OCI-LY1 (cell line): Measurements from ENCODE around the gene IVNS1ABP.
"Not testable (repeated sequence)": the region's sequence is repeated elsewhere in the genome, so short reads cannot be mapped to it uniquely, and the experiment has no call there.

ENCODE experiments used
- H2AFZ ChIP-seq: fragments of 200-600 bp; sonication (generic), shearing (Covaris generic); 2 replicates; pipeline ENCODE4 v1.6.0; 2014; ENCODE audit warnings: antibody characterized with exemption, mild to moderate bottlenecking, low read length
- H3F3A ChIP-seq: fragments of 200-600 bp; sonication (generic), shearing (Covaris generic); 2 replicates; pipeline ENCODE4 v1.6.0; 2014; ENCODE audit warnings: mild to moderate bottlenecking, antibody characterized with exemption, low read length, moderate library complexity; ENCODE audit not compliant: insufficient read depth
- H3K27ac ChIP-seq: fragments of 200-600 bp; sonication (generic); 2 replicates; pipeline ENCODE4 v1.5.1; 2014; ENCODE audit warnings: low read length, mixed run types, mild to moderate bottlenecking, low read depth; ENCODE audit not compliant: poor library complexity, severe bottlenecking
- H3K27me3 ChIP-seq: fragments of 200-600 bp; sonication (generic); 2 replicates; pipeline ENCODE4 v1.6.0; 2014; ENCODE audit warnings: antibody characterized with exemption, mild to moderate bottlenecking, low read length, moderate library complexity; ENCODE audit not compliant: insufficient read depth
- H3K36me3 ChIP-seq: fragments of 200-600 bp; sonication (generic); 2 replicates; pipeline ENCODE4 v1.6.1; 2014; ENCODE audit warnings: mild to moderate bottlenecking, antibody characterized with exemption, low read length, moderate library complexity, mixed read lengths; ENCODE audit not compliant: insufficient read depth
- H3K4me1 ChIP-seq: fragments of 200-600 bp; sonication (generic); 2 replicates; pipeline ENCODE4 v1.5.1; 2014; ENCODE audit warnings: mild to moderate bottlenecking, low read length, moderate library complexity; ENCODE audit not compliant: insufficient read depth, severe bottlenecking
- H3K4me2 ChIP-seq: fragments of 200-600 bp; sonication (generic), shearing (Covaris generic); 2 replicates; pipeline ENCODE4 v1.6.1; 2014; ENCODE audit warnings: low read length
- H3K4me3 ChIP-seq: fragments of 200-600 bp; sonication (generic); 2 replicates; pipeline ENCODE4 v1.5.1; 2014; ENCODE audit warnings: low read length, low read depth, mild to moderate bottlenecking, mixed read lengths; ENCODE audit not compliant: poor library complexity, severe bottlenecking
- H3K79me2 ChIP-seq: fragments of 200-600 bp; shearing (Covaris generic); 2 replicates; pipeline ENCODE4 v1.6.1; 2016; ENCODE audit warnings: mixed run types, low read length, mixed read lengths; ENCODE audit not compliant: insufficient read depth
- H3K9ac ChIP-seq: fragments of 200-600 bp; sonication (generic), shearing (Covaris generic); 2 replicates; pipeline ENCODE4 v1.6.1; 2014; ENCODE audit warnings: mild to moderate bottlenecking, low read length, mixed read lengths
- H3K9me2 ChIP-seq: fragments of 200-600 bp; sonication (generic), shearing (Covaris generic); 2 replicates; pipeline ENCODE4 v1.6.1; 2014; ENCODE audit warnings: low read depth, mild to moderate bottlenecking, low read length, mixed read lengths
- H3K9me3 ChIP-seq: fragments of 200-600 bp; shearing (Covaris generic); 2 replicates; pipeline ENCODE4 v1.6.1; 2014; ENCODE audit warnings: low read length, mixed read lengths
- H4K20me1 ChIP-seq: fragments of 200-600 bp; sonication (generic), shearing (Covaris generic); 2 replicates; pipeline ENCODE4 v1.6.0; 2016; ENCODE audit warnings: mild to moderate bottlenecking, low read length; ENCODE audit not compliant: insufficient read depth
- EZH2 ChIP-seq: fragments of 200-600 bp; sonication (generic), shearing (Covaris generic); IDR thresholded peaks from 2 replicates; pipeline ENCODE4 v1.8.0; 2017; ENCODE audit warnings: borderline replicate concordance, mixed run types, mild to moderate bottlenecking, antibody characterized with exemption, low read length, moderate library complexity, mixed read lengths
- TF ChIP-seq, protein P1 (sequence below): fragments of 200-600 bp; sonication (generic), shearing (Covaris generic); IDR thresholded peaks from 2 replicates; pipeline ENCODE4 v1.5.1; 2017; ENCODE audit warnings: mild to moderate bottlenecking, antibody characterized with exemption, low read length, moderate library complexity, mixed read lengths

IVNS1ABP gene

DNA sequence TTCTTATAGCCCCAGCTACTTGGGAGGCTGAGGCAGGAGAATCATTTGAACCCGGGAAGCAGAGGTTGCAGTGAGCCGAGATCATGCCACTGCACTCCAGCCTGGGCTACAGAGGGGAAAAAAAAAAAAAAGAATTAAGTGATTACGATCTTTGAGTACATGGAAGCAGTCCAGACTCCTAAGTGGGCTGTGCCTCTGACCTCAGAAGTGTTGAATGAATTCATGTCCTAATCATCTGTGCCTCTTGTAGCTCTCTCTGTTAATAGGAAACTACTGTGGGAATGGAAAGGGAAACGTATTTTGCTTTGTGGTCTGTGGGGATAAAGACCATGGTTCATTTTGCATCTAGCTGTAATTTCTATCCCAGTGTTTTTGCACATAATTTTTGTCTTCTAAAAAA lies 8.4 kb upstream of the IVNS1ABP start:
- Histone ChIP-seq H3K4me1 (no peaks in the 10 kb centered on the region), H3K9me2 (no peaks in the 10 kb centered on the region), H3K36me3 (no peaks in the 10 kb centered on the region; the same call in 1 of the 2 replicates), H3K27ac (no peak overlapping the region), H3K9me3 (no peaks in the 10 kb centered on the region), H3K9ac (no peak overlapping the region), H3K79me2 (no peaks in the 10 kb centered on the region), H3K4me3 (no peak overlapping the region), H2AFZ (no peak overlapping the region), H3K27me3 (no peaks in the 10 kb centered on the region), H3K4me2 (no peak overlapping the region), H3F3A (no peaks in the 10 kb centered on the region), H4K20me1 (no peaks in the 10 kb centered on the region)
- TF ChIP-seq, protein P1, sequence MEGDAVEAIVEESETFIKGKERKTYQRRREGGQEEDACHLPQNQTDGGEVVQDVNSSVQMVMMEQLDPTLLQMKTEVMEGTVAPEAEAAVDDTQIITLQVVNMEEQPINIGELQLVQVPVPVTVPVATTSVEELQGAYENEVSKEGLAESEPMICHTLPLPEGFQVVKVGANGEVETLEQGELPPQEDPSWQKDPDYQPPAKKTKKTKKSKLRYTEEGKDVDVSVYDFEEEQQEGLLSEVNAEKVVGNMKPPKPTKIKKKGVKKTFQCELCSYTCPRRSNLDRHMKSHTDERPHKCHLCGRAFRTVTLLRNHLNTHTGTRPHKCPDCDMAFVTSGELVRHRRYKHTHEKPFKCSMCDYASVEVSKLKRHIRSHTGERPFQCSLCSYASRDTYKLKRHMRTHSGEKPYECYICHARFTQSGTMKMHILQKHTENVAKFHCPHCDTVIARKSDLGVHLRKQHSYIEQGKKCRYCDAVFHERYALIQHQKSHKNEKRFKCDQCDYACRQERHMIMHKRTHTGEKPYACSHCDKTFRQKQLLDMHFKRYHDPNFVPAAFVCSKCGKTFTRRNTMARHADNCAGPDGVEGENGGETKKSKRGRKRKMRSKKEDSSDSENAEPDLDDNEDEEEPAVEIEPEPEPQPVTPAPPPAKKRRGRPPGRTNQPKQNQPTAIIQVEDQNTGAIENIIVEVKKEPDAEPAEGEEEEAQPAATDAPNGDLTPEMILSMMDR, result no peak
- TF ChIP-seq EZH2, result no peak

DNA sequence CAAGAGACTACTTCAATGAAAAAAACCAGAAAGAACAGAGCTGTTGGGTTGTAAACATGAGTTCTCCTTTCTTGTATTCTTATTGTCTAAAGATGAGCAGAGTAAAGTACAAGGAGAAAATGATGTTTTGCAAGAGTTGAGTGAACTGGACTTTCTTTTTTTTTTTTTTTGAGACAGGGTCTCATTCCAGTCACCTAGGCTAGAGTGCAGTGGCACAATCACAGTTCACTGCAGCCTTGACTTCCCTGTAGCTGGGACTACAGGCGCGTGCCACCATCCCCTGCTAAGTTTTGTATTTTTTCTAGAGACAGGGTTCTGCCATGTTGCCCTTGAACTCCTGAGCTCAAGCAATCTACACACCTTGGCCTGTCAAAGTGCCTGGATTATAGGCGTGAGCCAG lies 7.1 kb upstream of the IVNS1ABP start:
- no peak for TF ChIP-seq EZH2
- TF ChIP-seq, protein P1, result no peak
- Histone ChIP-seq H4K20me1 (no peaks in the 10 kb centered on the region), H3K9me2 (no peaks in the 10 kb centered on the region), H3K27me3 (no peaks in the 10 kb centered on the region), H3K36me3 (no peaks in the 10 kb centered on the region; the same call in 1 of the 2 replicates), H3K79me2 (no peaks in the 10 kb centered on the region), H3K27ac (no peak overlapping the region), H3K4me2 (no peak overlapping the region), H3K9me3 (no peaks in the 10 kb centered on the region), H3K9ac (no peak overlapping the region), H3K4me3 (no peak overlapping the region), H2AFZ (no peak overlapping the region), H3F3A (no peaks in the 10 kb centered on the region), H3K4me1 (no peaks in the 10 kb centered on the region)

DNA sequence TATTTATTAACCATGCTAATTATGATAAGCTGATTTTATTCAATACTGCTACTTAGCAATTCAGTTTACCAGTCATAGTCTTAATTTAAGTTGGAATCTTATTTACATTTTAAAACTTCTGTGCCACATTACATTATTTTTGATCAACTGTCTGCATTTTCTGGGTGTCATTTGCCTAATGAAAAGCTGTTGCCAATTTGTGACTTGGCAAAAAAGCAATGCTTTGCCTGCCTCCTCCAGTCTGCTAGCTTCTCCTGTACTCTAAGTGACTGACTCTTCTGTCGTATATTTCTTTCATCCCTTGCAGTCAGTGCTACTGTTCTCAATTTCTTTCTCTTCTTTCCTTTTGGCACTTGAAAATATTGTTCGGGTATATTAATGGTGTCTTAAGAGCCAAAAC lies 5.6 kb upstream of the IVNS1ABP start:
- Histone ChIP-seq H3K9me3 (no peaks in the 10 kb centered on the region), H3K27ac (no peak overlapping the region), H3K9ac (no peak overlapping the region), H3K4me1 (peaks cover 7% of the 10 kb centered on the region), H3K9me2 (no peaks in the 10 kb centered on the region), H3K4me2 (no peak overlapping the region), H3K27me3 (no peaks in the 10 kb centered on the region), H3F3A (no peaks in the 10 kb centered on the region), H3K4me3 (no peak overlapping the region), H3K79me2 (no peaks in the 10 kb centered on the region), H2AFZ (no peak overlapping the region), H3K36me3 (no peaks in the 10 kb centered on the region), H4K20me1 (no peaks in the 10 kb centered on the region)
- TF ChIP-seq, protein P1, result no peak
- TF ChIP-seq EZH2, result no peak

DNA sequence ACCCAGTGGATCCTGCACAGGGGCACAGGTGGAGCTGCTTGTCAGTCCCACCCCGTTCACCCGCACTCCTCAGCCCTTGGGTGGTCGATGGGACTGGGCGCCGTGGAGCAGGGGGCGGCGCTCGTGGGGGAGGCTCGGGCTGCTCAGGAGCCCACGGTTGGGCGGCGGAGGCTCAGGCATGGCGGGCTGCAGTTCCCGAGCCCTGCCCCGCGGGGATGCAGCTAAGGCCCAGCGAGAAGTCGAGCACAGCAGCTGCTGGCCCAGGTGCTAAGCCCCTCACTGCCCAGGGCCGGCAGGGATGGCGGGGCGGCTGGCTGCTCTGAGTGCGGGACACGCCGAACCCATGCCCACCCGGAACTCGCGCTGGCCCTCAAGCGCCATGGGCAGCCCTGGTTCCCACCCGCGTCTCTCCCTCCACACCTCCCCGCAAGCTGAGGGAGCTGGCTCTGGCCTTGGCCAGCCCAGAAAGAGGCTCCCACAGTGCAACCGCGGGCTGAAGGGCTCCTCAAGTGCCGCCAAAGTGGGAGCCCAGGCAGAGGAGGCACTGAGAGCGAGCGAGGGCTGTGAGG lies 4.7 kb upstream of the IVNS1ABP start:
- H3K4me2 ChIP-seq, H3F3A ChIP-seq, H3K36me3 ChIP-seq, H3K79me2 ChIP-seq, H3K9ac ChIP-seq, H2AFZ ChIP-seq, H3K9me3 ChIP-seq, H3K9me2 ChIP-seq, H3K27ac ChIP-seq, H3K27me3 ChIP-seq, H4K20me1 ChIP-seq, H3K4me3 ChIP-seq: not testable (repeated sequence)
- H3K4me1 ChIP-seq, result peaks cover 10% of the 10 kb centered on the region

DNA sequence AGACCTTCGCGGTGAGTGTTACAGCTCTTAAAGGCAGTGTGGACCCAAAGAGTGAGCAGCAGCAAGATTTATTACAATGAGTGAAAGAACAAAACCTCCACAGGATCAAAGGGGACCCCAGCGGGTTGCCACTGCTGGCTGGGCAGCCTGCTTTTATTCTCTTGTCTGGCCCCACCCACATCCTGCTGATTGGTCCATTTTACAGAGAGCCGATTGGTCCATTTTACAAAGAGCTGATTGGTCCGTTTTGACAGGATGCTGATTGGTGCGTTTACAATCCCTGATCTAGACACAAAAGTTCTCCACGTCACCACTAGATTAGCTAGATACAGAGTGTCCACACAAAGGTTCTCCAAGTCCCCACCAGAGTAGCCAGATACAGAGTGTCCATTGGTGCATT lies 4.1 kb upstream of the IVNS1ABP start:
- H3K4me2 ChIP-seq, H3K79me2 ChIP-seq, H3F3A ChIP-seq, H2AFZ ChIP-seq, H3K36me3 ChIP-seq, H3K9me2 ChIP-seq, H3K27ac ChIP-seq, H4K20me1 ChIP-seq, H3K9me3 ChIP-seq, H3K9ac ChIP-seq, H3K4me3 ChIP-seq, H3K27me3 ChIP-seq: not testable (repeated sequence)
- H3K4me1 ChIP-seq, result peaks cover 10% of the 10 kb centered on the region
